ENCODE data around the gene ALDH1A3.

ALDH1A3 gene

DNA sequence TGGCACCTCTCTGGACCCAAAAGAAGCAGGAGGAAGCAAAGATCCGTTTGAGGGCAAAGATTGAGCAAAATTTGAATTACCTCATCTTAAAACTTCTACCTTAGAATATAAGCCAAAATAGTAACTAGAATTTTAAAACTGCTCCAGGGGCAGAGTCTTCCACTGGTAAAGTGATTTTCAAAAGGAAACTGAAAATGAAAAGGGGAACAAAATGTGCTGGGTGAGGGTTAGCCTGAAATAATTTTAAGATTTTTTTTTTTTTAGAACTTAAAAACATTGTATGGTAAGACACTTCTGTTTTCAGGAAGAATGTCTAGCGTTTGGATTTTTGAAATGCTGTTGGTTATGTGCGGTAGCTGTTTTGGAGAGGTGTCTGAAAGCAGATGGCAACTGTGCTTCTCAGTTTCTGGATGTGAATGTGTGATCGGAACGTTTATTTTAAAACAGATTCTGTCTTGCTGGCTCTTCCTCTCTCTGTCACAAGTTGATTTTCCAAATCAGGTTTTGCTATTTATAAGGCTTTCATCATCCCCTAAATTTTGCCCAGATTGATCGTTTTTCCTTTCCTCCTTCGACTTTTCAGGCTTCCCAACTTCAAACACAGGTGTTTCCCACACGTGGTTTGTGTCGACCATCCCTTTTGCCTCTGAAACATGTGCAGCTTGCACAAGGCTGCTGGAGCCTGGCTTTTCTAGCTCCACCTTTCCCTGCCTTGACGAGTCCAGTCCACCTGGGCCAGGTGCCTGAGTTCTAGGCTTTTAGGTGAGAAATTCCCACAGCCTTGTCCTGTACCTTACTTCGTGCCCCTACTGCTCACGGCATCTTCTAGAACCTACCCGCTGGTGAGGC lies 42.8 kb downstream of the ALDH1A3 start:
- peak overlapping the region; percentile 31 for H3K4me3 ChIP-seq (ENCODE audit: low read depth in 1 of 2, low read length in 1 of 2)
- H3K4me1 ChIP-seq (ENCODE audit: control insufficient read depth in 1 of 2, insufficient read depth in 1 of 2, low read depth in 1 of 2, low read length in 1 of 2), result peaks cover 49 to 53% of the 10 kb centered on the region in 2 experiments
- no peaks in the 10 kb centered on the region for H3K9me3 ChIP-seq
- H3K27ac ChIP-seq, result peak overlapping the region; percentile 82
- TF ChIP-seq, protein P1, sequence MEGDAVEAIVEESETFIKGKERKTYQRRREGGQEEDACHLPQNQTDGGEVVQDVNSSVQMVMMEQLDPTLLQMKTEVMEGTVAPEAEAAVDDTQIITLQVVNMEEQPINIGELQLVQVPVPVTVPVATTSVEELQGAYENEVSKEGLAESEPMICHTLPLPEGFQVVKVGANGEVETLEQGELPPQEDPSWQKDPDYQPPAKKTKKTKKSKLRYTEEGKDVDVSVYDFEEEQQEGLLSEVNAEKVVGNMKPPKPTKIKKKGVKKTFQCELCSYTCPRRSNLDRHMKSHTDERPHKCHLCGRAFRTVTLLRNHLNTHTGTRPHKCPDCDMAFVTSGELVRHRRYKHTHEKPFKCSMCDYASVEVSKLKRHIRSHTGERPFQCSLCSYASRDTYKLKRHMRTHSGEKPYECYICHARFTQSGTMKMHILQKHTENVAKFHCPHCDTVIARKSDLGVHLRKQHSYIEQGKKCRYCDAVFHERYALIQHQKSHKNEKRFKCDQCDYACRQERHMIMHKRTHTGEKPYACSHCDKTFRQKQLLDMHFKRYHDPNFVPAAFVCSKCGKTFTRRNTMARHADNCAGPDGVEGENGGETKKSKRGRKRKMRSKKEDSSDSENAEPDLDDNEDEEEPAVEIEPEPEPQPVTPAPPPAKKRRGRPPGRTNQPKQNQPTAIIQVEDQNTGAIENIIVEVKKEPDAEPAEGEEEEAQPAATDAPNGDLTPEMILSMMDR (IDR thresholded peaks at IDR 0.05), result no peak
- no peaks in the 10 kb centered on the region for H3K27me3 ChIP-seq
- H3K36me3 ChIP-seq, result peaks cover 28% of the 10 kb centered on the region

DNA sequence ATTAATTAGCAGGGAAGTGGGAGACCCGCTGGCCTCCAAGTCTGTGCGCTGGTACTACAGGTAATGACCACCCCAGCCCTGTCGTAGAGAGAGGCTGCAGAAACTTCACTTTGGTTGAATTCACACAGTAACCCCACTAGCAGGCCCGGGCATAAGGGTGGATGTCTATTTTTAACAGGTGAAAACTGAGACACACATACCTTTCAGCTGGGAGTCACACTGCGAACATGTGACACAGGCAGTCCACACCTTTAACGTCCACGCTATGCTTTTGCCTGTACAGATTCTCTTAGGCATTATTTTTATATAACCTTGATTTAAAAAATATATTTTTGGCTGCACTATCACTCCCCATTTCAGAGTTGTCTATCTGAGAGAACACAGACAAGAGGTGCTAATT lies 43.4 kb downstream of the ALDH1A3 start:
- Histone ChIP-seq H3K27me3 (no peaks in the 10 kb centered on the region), H3K4me3 (ENCODE audit: low read depth in 1 of 2, low read length in 1 of 2) (peak overlapping the region; percentile 31), H3K4me1 (ENCODE audit: control insufficient read depth in 1 of 2, insufficient read depth in 1 of 2, low read depth in 1 of 2, low read length in 1 of 2) (peaks cover 42 to 46% of the 10 kb centered on the region in 2 experiments), H3K27ac (peak overlapping the region; percentile 82), H3K9me3 (no peaks in the 10 kb centered on the region), H3K36me3 (peaks cover 33% of the 10 kb centered on the region)
- TF ChIP-seq, protein P1 (IDR thresholded peaks at IDR 0.05), result no peak

DNA sequence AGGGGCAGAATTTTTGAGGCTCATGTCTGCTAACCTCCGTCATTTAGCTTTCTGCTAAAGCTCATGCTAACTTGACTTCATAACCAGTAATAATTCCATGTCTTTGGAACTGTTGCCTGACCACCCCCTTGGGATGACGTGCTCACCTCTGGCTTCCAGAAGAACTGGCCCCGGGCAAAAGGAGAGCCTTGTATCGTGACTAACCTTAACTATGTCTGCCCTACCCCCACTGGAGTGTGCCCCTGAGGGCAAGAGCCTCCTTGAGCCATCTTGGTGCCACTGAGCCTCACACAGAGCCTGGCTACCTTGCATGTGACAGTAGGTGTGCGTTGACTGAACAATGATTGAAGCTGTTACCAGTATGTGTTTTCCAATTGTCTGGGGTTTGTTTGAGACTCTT lies 44.3 kb downstream of the ALDH1A3 start:
- no peak overlapping the region for H3K4me3 ChIP-seq (ENCODE audit: low read depth in 1 of 2, low read length in 1 of 2)
- H3K27me3 ChIP-seq, result no peaks in the 10 kb centered on the region
- H3K36me3 ChIP-seq, result peaks cover 42% of the 10 kb centered on the region
- no peaks in the 10 kb centered on the region for H3K9me3 ChIP-seq
- H3K4me1 ChIP-seq (ENCODE audit: control insufficient read depth in 1 of 2, insufficient read depth in 1 of 2, low read depth in 1 of 2, low read length in 1 of 2), result peaks cover 39% of the 10 kb centered on the region in 2 experiments
- H3K27ac ChIP-seq, result peak overlapping the region; percentile 82
- TF ChIP-seq, protein P1 (IDR thresholded peaks at IDR 0.05), result no peak

DNA sequence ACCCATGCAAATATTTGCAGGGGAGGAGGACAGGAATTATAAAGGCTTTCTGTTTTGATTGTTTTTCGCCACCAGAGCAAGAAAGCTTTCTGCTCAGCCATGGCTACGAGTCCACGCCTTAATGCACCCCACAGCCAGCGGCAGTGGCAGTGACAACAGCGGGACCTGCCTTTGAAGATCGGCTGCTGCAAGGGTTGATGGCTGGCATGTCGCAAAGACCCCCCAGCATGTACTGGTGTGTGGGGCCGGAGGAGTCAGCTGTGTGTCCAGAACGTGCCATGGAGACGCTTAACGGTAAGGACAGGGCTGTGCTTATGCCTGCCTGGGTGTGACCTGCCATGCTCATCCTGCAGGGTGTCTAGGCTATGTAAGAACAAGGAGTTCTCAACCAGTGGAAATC lies 44.8 kb downstream of the ALDH1A3 start:
- TF ChIP-seq, protein P1 (IDR thresholded peaks at IDR 0.05), result no peak
- Histone ChIP-seq H3K36me3 (peaks cover 47% of the 10 kb centered on the region), H3K4me1 (ENCODE audit: control insufficient read depth in 1 of 2, insufficient read depth in 1 of 2, low read depth in 1 of 2, low read length in 1 of 2) (peaks cover 39% of the 10 kb centered on the region in 2 experiments)

DNA sequence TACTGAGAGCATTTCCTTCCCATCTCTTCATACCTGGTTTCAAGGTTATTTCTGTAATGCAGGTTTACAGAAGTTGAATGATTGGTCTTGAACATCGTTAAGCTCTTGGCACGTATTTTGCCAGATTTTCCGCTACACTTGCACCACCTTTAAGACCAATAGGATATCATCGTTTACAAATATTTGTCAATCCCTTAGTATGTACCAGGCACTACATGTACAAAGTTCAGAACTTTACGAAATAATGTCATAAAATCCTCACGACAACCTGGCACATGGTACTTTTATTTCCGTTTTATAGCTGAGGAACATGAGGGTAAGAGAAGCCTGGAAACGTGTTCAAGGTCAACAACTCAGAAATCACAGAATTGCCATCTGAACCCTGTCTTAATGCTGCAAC lies 45.8 kb downstream of the ALDH1A3 start:
- TF ChIP-seq, protein P1 (IDR thresholded peaks at IDR 0.05), result no peak
- peaks cover 56% of the 10 kb centered on the region for H3K36me3 ChIP-seq

More for the DNA sequence above, 44.8 kb downstream of the ALDH1A3 start:
- Histone ChIP-seq H3K4me3 (ENCODE audit: low read depth in 1 of 2, low read length in 1 of 2) (no peak overlapping the region), H3K27me3 (no peaks in the 10 kb centered on the region), H3K27ac (peak overlapping the region; percentile 82), H3K9me3 (no peaks in the 10 kb centered on the region)

More for the DNA sequence above, 45.8 kb downstream of the ALDH1A3 start:
- Histone ChIP-seq H3K27me3 (no peaks in the 10 kb centered on the region), H3K27ac (no peak overlapping the region), H3K4me1 (ENCODE audit: control insufficient read depth in 1 of 2, insufficient read depth in 1 of 2, low read depth in 1 of 2, low read length in 1 of 2) (peaks cover 30 to 31% of the 10 kb centered on the region in 2 experiments), H3K9me3 (no peaks in the 10 kb centered on the region), H3K4me3 (ENCODE audit: low read depth in 1 of 2, low read length in 1 of 2) (no peak overlapping the region)
